SK-N-SH (cell line): ENCODE measurements around the gene ANK3.

Experiments used
- CHD2 ChIP-seq: fragments of 150-350 bp; IDR thresholded peaks from 2 replicates; pipeline ENCODE4 v1.6.1; 2018; ENCODE audit warnings: low read length; ENCODE audit not compliant: partially characterized antibody
- EP300 ChIP-seq, 2 experiments: IDR thresholded peaks; 2 replicates each; pipeline versions ENCODE4 v1.4.0 to v1.6.1; 2012; ENCODE audit warnings: borderline replicate concordance in 1 of 2, low read depth in 1 of 2, low read length in 1 of 2
- MXI1 ChIP-seq: IDR thresholded peaks from 2 replicates; pipeline ENCODE4 v1.6.1; 2012; ENCODE audit warnings: mild to moderate bottlenecking, low read depth, low read length, improper control_type of control experiment
- POLR2AphosphoS5 ChIP-seq: IDR thresholded peaks from 2 replicates; pipeline ENCODE4 v1.6.1; 2012; ENCODE audit warnings: low read depth, low read length
- TAF1 ChIP-seq: IDR thresholded peaks from 2 replicates; pipeline ENCODE4 v1.6.1; 2012; ENCODE audit warnings: low read depth, mild to moderate bottlenecking, low read length, moderate library complexity, borderline replicate concordance
- TF ChIP-seq, protein P1 (sequence below): fragments of 200-600 bp; sonication (generic); IDR thresholded peaks from 2 replicates; pipeline ENCODE4 v1.6.1; 2017; ENCODE audit warnings: antibody characterized with exemption, mild to moderate bottlenecking, moderate library complexity
- TF ChIP-seq, protein P2 (sequence below): IDR thresholded peaks from 2 replicates; pipeline ENCODE4 v1.6.1; 2012; ENCODE audit warnings: mild to moderate bottlenecking, low read depth, low read length, moderate library complexity
- TF ChIP-seq, protein P3 (sequence below): IDR thresholded peaks from 2 replicates; pipeline ENCODE4 v1.4.0; 2012; ENCODE audit warnings: low read depth

DNA sequence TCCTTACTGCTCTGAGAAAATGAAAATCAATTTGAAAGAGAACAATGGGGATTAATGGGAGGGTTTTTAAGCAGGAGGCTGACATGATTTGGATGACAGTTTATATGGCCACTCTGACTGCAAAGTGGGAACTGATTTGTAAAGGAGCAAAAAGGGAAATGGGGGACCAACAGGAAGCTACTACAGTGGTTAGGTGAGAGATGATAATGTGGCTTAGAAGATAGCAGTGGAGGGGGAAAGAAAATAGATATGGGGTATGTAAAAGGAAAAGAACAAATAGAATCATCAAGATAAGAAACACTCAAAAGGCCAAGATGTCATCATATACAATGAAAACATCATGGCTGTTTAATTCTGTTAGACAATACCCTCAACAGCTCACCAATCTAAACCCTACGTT, 177.5 kb downstream of the ANK3 start:
- TF ChIP-seq, protein P1, sequence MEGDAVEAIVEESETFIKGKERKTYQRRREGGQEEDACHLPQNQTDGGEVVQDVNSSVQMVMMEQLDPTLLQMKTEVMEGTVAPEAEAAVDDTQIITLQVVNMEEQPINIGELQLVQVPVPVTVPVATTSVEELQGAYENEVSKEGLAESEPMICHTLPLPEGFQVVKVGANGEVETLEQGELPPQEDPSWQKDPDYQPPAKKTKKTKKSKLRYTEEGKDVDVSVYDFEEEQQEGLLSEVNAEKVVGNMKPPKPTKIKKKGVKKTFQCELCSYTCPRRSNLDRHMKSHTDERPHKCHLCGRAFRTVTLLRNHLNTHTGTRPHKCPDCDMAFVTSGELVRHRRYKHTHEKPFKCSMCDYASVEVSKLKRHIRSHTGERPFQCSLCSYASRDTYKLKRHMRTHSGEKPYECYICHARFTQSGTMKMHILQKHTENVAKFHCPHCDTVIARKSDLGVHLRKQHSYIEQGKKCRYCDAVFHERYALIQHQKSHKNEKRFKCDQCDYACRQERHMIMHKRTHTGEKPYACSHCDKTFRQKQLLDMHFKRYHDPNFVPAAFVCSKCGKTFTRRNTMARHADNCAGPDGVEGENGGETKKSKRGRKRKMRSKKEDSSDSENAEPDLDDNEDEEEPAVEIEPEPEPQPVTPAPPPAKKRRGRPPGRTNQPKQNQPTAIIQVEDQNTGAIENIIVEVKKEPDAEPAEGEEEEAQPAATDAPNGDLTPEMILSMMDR, result no peak
- no peak for TF ChIP-seq POLR2AphosphoS5
- TF ChIP-seq TAF1, result no peak
- TF ChIP-seq MXI1, result no peak
- no peak for TF ChIP-seq CHD2
- TF ChIP-seq EP300 (IDR thresholded peaks at IDR 0.05; ENCODE audit: borderline replicate concordance in 1 of 2, low read depth in 1 of 2, low read length in 1 of 2), result no peak
- TF ChIP-seq, protein P2, sequence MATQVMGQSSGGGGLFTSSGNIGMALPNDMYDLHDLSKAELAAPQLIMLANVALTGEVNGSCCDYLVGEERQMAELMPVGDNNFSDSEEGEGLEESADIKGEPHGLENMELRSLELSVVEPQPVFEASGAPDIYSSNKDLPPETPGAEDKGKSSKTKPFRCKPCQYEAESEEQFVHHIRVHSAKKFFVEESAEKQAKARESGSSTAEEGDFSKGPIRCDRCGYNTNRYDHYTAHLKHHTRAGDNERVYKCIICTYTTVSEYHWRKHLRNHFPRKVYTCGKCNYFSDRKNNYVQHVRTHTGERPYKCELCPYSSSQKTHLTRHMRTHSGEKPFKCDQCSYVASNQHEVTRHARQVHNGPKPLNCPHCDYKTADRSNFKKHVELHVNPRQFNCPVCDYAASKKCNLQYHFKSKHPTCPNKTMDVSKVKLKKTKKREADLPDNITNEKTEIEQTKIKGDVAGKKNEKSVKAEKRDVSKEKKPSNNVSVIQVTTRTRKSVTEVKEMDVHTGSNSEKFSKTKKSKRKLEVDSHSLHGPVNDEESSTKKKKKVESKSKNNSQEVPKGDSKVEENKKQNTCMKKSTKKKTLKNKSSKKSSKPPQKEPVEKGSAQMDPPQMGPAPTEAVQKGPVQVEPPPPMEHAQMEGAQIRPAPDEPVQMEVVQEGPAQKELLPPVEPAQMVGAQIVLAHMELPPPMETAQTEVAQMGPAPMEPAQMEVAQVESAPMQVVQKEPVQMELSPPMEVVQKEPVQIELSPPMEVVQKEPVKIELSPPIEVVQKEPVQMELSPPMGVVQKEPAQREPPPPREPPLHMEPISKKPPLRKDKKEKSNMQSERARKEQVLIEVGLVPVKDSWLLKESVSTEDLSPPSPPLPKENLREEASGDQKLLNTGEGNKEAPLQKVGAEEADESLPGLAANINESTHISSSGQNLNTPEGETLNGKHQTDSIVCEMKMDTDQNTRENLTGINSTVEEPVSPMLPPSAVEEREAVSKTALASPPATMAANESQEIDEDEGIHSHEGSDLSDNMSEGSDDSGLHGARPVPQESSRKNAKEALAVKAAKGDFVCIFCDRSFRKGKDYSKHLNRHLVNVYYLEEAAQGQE, result no peak
- TF ChIP-seq, protein P3, sequence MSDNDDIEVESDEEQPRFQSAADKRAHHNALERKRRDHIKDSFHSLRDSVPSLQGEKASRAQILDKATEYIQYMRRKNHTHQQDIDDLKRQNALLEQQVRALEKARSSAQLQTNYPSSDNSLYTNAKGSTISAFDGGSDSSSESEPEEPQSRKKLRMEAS, result no peak
